HepG2 (cell line): ENCODE results near the gene NMUR1. TPM values are rescaled to one million over a fixed set of nuclear protein-coding genes. Genes with fewer than 3 reads are reported as not detected.

Source experiments
- ZNF510 ChIP-seq: sonication (generic); formaldehyde crosslinking; IDR thresholded peaks from 2 replicates; pipeline ENCODE4 v1.4.0; 2020; ENCODE audit warnings: low read depth, mild to moderate bottlenecking, missing genetic modification reagents
- ZUFSP ChIP-seq: sonication (generic); formaldehyde crosslinking; IDR thresholded peaks from 2 replicates; pipeline ENCODE4 v1.9.0; 2021; ENCODE audit warnings: missing genetic modification reagents, mild to moderate bottlenecking, borderline replicate concordance
- polyA plus RNA-seq, 8 experiments: library from polyadenylated mRNA; depleted of rRNA in 3 of 8; stranded (reverse) in 7 of 8; unstranded in 1 of 8; fragments of >200 nt; fragmentation: Illumina TruSeq in 4 of 8; extraction: Trizol in 4 of 8; gene quantifications; 2 replicates each; pipeline versions ENCODE4 v1.2.1 to v1.2.3, GENCODE V29; 2011 to 2016; ENCODE audit warnings: low read depth in 4 of 8, missing spikeins in 1 of 8, mixed read lengths in 1 of 8; ENCODE audit not compliant: insufficient read depth in 1 of 8
- total RNA-seq, 5 experiments: library from RNA; depleted of rRNA; stranded (reverse); fragments of >200 nt; fragmentation: Illumina TruSeq; extraction: Trizol; gene quantifications; 2 replicates each; pipeline ENCODE4 v1.2.3, GENCODE V29; 2016; ENCODE audit warnings: low read depth in 1 of 5
- TF ChIP-seq, protein P1 (sequence below), 2 experiments: fragments of 450-650 bp in 1 of 2; sonication (generic) in 1 of 2; formaldehyde crosslinking in 1 of 2; IDR thresholded peaks; 2 replicates each; pipeline versions ENCODE4 v1.6.1 to v1.8.0; 2016 to 2022; ENCODE audit warnings: antibody characterized with exemption in 1 of 2, mild to moderate bottlenecking in 1 of 2, missing genetic modification reagents in 1 of 2

NMUR1 gene
- total and polyA plus RNA-seq, 2 of the 13 experiments (the other 11 are each of a cell fraction or from before 2014, with no cell fraction given), result not detected

- TF ChIP-seq, protein P1, sequence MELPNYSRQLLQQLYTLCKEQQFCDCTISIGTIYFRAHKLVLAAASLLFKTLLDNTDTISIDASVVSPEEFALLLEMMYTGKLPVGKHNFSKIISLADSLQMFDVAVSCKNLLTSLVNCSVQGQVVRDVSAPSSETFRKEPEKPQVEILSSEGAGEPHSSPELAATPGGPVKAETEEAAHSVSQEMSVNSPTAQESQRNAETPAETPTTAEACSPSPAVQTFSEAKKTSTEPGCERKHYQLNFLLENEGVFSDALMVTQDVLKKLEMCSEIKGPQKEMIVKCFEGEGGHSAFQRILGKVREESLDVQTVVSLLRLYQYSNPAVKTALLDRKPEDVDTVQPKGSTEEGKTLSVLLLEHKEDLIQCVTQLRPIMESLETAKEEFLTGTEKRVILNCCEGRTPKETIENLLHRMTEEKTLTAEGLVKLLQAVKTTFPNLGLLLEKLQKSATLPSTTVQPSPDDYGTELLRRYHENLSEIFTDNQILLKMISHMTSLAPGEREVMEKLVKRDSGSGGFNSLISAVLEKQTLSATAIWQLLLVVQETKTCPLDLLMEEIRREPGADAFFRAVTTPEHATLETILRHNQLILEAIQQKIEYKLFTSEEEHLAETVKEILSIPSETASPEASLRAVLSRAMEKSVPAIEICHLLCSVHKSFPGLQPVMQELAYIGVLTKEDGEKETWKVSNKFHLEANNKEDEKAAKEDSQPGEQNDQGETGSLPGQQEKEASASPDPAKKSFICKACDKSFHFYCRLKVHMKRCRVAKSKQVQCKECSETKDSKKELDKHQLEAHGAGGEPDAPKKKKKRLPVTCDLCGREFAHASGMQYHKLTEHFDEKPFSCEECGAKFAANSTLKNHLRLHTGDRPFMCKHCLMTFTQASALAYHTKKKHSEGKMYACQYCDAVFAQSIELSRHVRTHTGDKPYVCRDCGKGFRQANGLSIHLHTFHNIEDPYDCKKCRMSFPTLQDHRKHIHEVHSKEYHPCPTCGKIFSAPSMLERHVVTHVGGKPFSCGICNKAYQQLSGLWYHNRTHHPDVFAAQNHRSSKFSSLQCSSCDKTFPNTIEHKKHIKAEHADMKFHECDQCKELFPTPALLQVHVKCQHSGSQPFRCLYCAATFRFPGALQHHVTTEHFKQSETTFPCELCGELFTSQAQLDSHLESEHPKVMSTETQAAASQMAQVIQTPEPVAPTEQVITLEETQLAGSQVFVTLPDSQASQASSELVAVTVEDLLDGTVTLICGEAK (IDR thresholded peaks at IDR 0.05), result no peak
- TF ChIP-seq, protein P1 (CRISPR knock-in tag; IDR thresholded peaks at IDR 0.05), result no peak
- no peak for TF ChIP-seq ZUFSP
- no peak for TF ChIP-seq ZNF510 (CRISPR knock-in tag)
Observed at GRCh38 chr2:231486851-231487596, 43.2 kb downstream of the NMUR1 start (continued).
